Upper lobe of right lung (tissue), 1 donor: Measurements from ENCODE around the gene HSPB1. TPM values are rescaled to one million over a fixed set of nuclear protein-coding genes. Genes with fewer than 3 reads are reported as not detected.
A peak's percentile ranks its signal among the peaks of the same experiment; 100 is the strongest.
"Not testable (repeated sequence)": the region's sequence is repeated elsewhere in the genome, so short reads cannot be mapped to it uniquely, and the experiment has no call there.

Experiments
- ATAC-seq: fragments of 200-7000 bp; cut with Tn5 transposase; one replicate; pipeline ENCODE4 v1.9.1; 2020; ENCODE audit warnings: mild to moderate bottlenecking, moderate library complexity
- DNase-seq: peaks from one replicate; pipeline ENCODE4 v3.0.0-alpha.2; 2020
- H3K27ac ChIP-seq: fragments of 200-600 bp; one replicate; pipeline ENCODE4 v1.8.0; 2022
- H3K27me3 ChIP-seq: fragments of 200-600 bp; one replicate; pipeline ENCODE4 v1.8.0; 2022; ENCODE audit warnings: mild to moderate bottlenecking
- H3K36me3 ChIP-seq: fragments of 200-600 bp; one replicate; pipeline ENCODE4 v1.8.0; 2022
- H3K4me1 ChIP-seq: fragments of 200-600 bp; one replicate; pipeline ENCODE4 v1.8.0; 2022
- H3K4me3 ChIP-seq: fragments of 200-600 bp; one replicate; pipeline ENCODE4 v1.8.0; 2022; ENCODE audit warnings: mild to moderate bottlenecking
- H3K9me3 ChIP-seq: fragments of 200-600 bp; one replicate; pipeline ENCODE4 v1.8.0; 2022
- CTCF ChIP-seq: fragments of 200-600 bp; IDR thresholded peaks from one replicate; pipeline ENCODE4 v1.8.0; 2022; ENCODE audit warnings: antibody characterized with exemption
- intact Hi-C: fragments of 100-400 bp; cut with DNase I; formaldehyde crosslinking; loops from one replicate; pipeline ENCODE4 v1.11.0; 2022
- total RNA-seq: library from RNA; stranded (reverse); fragmentation: NEBNext Ultra II Directional; extraction: Animal tissue kit (Norgen Biotek cat#: 25700); gene quantifications from one replicate; pipeline ENCODE4 v1.2.1, GENCODE V29; 2021
- donor health status: DM: no; HTN: yes; CAD: no; lungs with severe emphysema.

The HSPB1 gene
- total RNA-seq, 1 donor from 2014 or later: 494 TPM

DNA sequence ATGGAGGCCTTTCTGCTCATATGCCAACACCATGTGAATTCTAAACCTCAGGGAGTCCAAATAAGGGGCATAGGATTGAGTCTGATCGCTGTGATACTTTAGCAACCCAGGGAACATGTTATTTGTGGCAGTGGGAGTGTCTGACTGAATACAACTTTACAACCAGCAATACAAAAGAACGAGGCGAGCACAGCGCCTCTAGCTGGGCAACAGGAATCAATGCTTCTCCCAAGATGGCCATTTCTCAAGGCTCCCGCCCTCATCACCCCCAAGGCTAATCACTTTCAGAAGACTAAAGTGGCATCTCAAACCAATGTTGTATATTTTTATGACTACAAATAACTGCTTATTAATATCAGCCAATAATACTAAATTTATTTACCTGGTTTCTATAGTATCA, 28.2 kb downstream of the HSPB1 start:
- Histone ChIP-seq H3K4me1 (peaks cover 28% of the 10 kb centered on the region), H3K36me3 (peaks cover 42% of the 10 kb centered on the region), H3K27ac (no peak overlapping the region), H3K4me3 (no peak overlapping the region), H3K27me3 (no peaks in the 10 kb centered on the region), H3K9me3 (no peaks in the 10 kb centered on the region)
- intact Hi-C loops: no loop called here
- ATAC-seq: no peak
- no peak for TF ChIP-seq CTCF
- DNase-seq: no peak

DNA sequence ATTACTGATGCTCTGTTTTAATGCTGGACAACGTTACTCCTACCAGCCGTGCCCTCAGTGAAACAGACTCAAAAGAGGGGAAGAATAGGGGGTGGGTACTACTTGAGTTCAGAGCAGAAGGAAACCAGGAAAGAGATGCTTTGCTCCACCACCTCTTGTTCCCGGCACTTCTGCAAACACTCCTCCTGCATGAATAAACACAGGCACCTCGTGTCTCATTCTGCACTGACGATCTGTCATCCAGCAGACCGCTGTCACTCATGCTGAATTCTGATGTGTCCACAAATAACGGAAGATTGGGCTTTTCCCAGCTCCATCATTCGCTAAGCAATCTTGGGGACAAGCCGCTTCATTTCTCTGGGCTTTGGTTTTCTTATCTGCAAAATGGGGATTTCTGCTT, 29.6 kb downstream of the HSPB1 start:
- TF ChIP-seq CTCF: no peak
- H3K27me3 ChIP-seq: no peaks in the 10 kb centered on the region
- DNase-seq: no peak
- peak; percentile 45 for ATAC-seq
- H3K4me3 ChIP-seq: no peak overlapping the region
- intact Hi-C loops: no loop called here
- no peaks in the 10 kb centered on the region for H3K9me3 ChIP-seq
- H3K27ac ChIP-seq: no peak overlapping the region
- peaks cover 34% of the 10 kb centered on the region for H3K36me3 ChIP-seq
- peaks cover 28% of the 10 kb centered on the region for H3K4me1 ChIP-seq

- Histone ChIP-seq H3K9me3 (no peaks in the 10 kb centered on the region), H3K4me3 (no peak overlapping the region), H3K4me1 (peaks cover 29% of the 10 kb centered on the region), H3K27ac (no peak overlapping the region), H3K27me3 (no peaks in the 10 kb centered on the region), H3K36me3 (peaks cover 21% of the 10 kb centered on the region)
- intact Hi-C loops: no loop called here
- DNase-seq (peak; percentile 70), ATAC-seq (peak; percentile 81)
- TF ChIP-seq CTCF: no peak
Measured at GRCh38 chr7:76333511-76334101, 31.1 kb downstream of the HSPB1 start.

- peaks cover 13% of the 10 kb centered on the region for H3K36me3 ChIP-seq
- intact Hi-C loops: no loop called here
- H3K4me1 ChIP-seq: peaks cover 33% of the 10 kb centered on the region
- no peak for TF ChIP-seq CTCF
- DNase-seq (no peak), ATAC-seq (no peak)
- no peaks in the 10 kb centered on the region for H3K9me3 ChIP-seq
- no peaks in the 10 kb centered on the region for H3K27me3 ChIP-seq
- no peak overlapping the region for H3K27ac ChIP-seq
- no peak overlapping the region for H3K4me3 ChIP-seq
Measured at GRCh38 chr7:76334320-76334967, 32.0 kb downstream of the HSPB1 start.

- H3K4me3 ChIP-seq, H3K9me3 ChIP-seq, DNase-seq, intact Hi-C loops, H3K27ac ChIP-seq, H3K27me3 ChIP-seq, H3K36me3 ChIP-seq, ATAC-seq: not testable (repeated sequence)
- H3K4me1 ChIP-seq: peaks cover 36% of the 10 kb centered on the region
Measured at GRCh38 chr7:76335417-76335816, 32.9 kb downstream of the HSPB1 start.

DNA sequence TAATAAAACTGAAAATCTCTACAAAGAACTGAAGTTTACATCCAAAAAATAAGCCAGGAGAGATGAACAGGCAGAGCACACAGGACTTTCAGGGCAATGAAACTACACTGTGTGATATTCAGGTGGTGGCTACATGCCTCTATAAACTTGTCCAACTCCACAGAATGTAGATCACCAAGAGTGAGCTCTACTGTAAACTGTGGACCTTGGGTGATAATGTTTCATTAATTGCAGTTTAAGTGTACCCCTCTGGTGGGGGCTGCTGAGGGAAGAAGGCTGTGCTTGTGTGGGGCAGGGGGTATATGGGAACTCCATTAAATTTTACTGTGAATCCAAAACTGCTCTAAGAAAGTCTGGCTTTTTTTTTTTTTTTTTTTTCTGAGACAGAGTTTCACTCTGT, 33.6 kb downstream of the HSPB1 start:
- Histone ChIP-seq H3K27me3 (no peaks in the 10 kb centered on the region), H3K27ac (no peak overlapping the region), H3K4me1 (peaks cover 41% of the 10 kb centered on the region), H3K4me3 (no peak overlapping the region), H3K36me3 (peaks cover 6% of the 10 kb centered on the region), H3K9me3 (no peaks in the 10 kb centered on the region)
- no peak for TF ChIP-seq CTCF
- ATAC-seq (no peak), DNase-seq (no peak)
- intact Hi-C loops: no loop called here
